HG03469 (cell line): ENCODE results near the gene AGAP1.

Experiments used
- ATAC-seq: cut with Tn5 transposase; IDR thresholded peaks from one replicate; pipeline ENCODE4 v1.9.1; 2021; ENCODE audit warnings: mild to moderate bottlenecking, moderate library complexity, moderate number of reproducible peaks; ENCODE audit not compliant: unreplicated experiment

The AGAP1 gene

GRCh38 chr2:235530735-235531134 lies 36.9 kb downstream of the AGAP1 start:
- no peak for ATAC-seq

- ATAC-seq, result no peak
These were observed 38.5 kb downstream of the AGAP1 start for GRCh38 chr2:235532307-235532706.

- ATAC-seq, result no peak
These were observed 39.4 kb downstream of the AGAP1 start for GRCh38 chr2:235533198-235533597.

- no peak for ATAC-seq
These were observed 40.0 kb downstream of the AGAP1 start for GRCh38 chr2:235533616-235534385.

GRCh38 chr2:235534678-235535422 lies 41.0 kb downstream of the AGAP1 start:
- ATAC-seq, result no peak

- no peak for ATAC-seq
These were observed 41.7 kb downstream of the AGAP1 start for GRCh38 chr2:235535423-235536130.

GRCh38 chr2:235536711-235537110 lies 42.9 kb downstream of the AGAP1 start:
- no peak for ATAC-seq

- ATAC-seq, result no peak
These were observed 43.3 kb downstream of the AGAP1 start for GRCh38 chr2:235537186-235537585.

GRCh38 chr2:235537587-235537986 lies 43.7 kb downstream of the AGAP1 start:
- ATAC-seq, result no peak

- ATAC-seq, result no peak
These were observed 44.3 kb downstream of the AGAP1 start for GRCh38 chr2:235538144-235538639.

GRCh38 chr2:235538981-235539380 lies 45.1 kb downstream of the AGAP1 start:
- ATAC-seq, result no peak

GRCh38 chr2:235539773-235540172 lies 45.9 kb downstream of the AGAP1 start:
- no peak for ATAC-seq

GRCh38 chr2:235541016-235541415 lies 47.2 kb downstream of the AGAP1 start:
- no peak for ATAC-seq

GRCh38 chr2:235541838-235542549 lies 48.2 kb downstream of the AGAP1 start:
- ATAC-seq, result no peak

GRCh38 chr2:235542733-235543127 lies 48.9 kb downstream of the AGAP1 start:
- ATAC-seq, result no peak

GRCh38 chr2:235543128-235543750 lies 49.4 kb downstream of the AGAP1 start:
- no peak for ATAC-seq

GRCh38 chr2:235543851-235544688 lies 50.2 kb downstream of the AGAP1 start:
- no peak for ATAC-seq

GRCh38 chr2:235544689-235544969 lies 50.8 kb downstream of the AGAP1 start:
- ATAC-seq, result no peak

- ATAC-seq, result no peak
These were observed 51.7 kb downstream of the AGAP1 start for GRCh38 chr2:235545339-235546150.
